ENCODE data around the gene BEND3.
A peak's percentile ranks its signal among the peaks of the same experiment; 100 is the strongest.
"Not testable (repeated sequence)": the region's sequence is repeated elsewhere in the genome, so short reads cannot be mapped to it uniquely, and the experiment has no call there.

The BEND3 gene

GRCh38 chr6:107120404-107120803 is 5.1 kb upstream of the BEND3 start:
- TF ChIP-seq, protein P1, sequence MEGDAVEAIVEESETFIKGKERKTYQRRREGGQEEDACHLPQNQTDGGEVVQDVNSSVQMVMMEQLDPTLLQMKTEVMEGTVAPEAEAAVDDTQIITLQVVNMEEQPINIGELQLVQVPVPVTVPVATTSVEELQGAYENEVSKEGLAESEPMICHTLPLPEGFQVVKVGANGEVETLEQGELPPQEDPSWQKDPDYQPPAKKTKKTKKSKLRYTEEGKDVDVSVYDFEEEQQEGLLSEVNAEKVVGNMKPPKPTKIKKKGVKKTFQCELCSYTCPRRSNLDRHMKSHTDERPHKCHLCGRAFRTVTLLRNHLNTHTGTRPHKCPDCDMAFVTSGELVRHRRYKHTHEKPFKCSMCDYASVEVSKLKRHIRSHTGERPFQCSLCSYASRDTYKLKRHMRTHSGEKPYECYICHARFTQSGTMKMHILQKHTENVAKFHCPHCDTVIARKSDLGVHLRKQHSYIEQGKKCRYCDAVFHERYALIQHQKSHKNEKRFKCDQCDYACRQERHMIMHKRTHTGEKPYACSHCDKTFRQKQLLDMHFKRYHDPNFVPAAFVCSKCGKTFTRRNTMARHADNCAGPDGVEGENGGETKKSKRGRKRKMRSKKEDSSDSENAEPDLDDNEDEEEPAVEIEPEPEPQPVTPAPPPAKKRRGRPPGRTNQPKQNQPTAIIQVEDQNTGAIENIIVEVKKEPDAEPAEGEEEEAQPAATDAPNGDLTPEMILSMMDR (IDR thresholded peaks at IDR 0.05; ENCODE audit: low read depth, low read length, missing control alignments): no peak
- no peak for DNase-seq (ENCODE audit: low read depth)
- H3K4me3 ChIP-seq (ENCODE audit: low read depth, low read length): no peak overlapping the region

DNA sequence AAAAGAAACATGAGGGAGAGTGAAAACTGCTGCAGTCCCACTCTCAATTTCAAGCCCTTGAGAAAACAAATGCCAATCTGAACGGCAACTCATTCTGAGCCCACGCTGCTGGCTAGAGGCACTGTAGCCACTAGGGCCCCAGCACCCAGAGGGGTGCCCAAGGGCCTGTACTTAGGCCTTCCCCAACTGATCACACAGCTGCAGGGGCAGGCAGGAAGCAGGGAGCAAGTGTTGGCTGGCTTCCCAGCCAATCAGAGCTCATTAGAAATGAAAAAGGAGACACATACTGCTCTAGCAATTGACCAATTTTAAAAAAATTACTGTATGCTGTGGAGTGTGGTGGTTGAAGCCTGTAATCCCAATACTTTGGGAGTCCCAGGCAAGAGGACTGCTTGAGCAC is 3.7 kb upstream of the BEND3 start:
- TF ChIP-seq, protein P1 (IDR thresholded peaks at IDR 0.05; ENCODE audit: low read depth, low read length, missing control alignments): no peak
- no peak overlapping the region for H3K4me3 ChIP-seq (ENCODE audit: low read depth, low read length)
- no peak for DNase-seq (ENCODE audit: low read depth)

DNA sequence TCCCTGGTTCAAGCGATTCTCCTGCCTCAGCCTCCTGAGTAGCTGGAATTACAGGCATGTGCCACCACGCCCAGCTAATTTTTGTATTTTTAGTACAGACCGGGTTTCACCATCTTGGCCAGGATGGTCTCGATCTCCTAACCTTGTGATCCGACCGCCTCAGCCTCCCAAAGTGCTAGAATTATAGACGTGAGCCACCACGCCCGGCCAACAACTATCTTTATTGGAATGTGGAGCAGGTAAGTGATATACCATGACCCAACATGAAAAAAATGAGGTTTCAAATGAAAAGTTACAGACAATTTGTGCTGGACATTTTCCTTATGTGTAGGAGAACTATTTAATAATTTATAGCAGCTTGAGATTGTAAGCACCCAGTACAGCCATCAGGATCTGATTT is 3.2 kb upstream of the BEND3 start:
- not testable (repeated sequence) for DNase-seq (ENCODE audit: low read depth); H3K4me3 ChIP-seq (ENCODE audit: low read depth, low read length)

- TF ChIP-seq, protein P1 (IDR thresholded peaks at IDR 0.05; ENCODE audit: low read depth, low read length, missing control alignments): no peak
- H3K4me3 ChIP-seq (ENCODE audit: low read depth, low read length): no peak overlapping the region
- no peak for DNase-seq (ENCODE audit: low read depth)
Measured at GRCh38 chr6:107116931-107117330, 1.6 kb upstream of the BEND3 start.

GRCh38 chr6:107116328-107116892 is 1.1 kb upstream of the BEND3 start:
- TF ChIP-seq, protein P1 (IDR thresholded peaks at IDR 0.05; ENCODE audit: low read depth, low read length, missing control alignments): peak; percentile 18
- peak overlapping the region; percentile 67; the same call in 1 of the 2 replicates for H3K4me3 ChIP-seq (ENCODE audit: low read depth, low read length)
- DNase-seq (ENCODE audit: low read depth): no peak

GRCh38 chr6:107115695-107116327 is 496 bp upstream of the BEND3 start:
- TF ChIP-seq, protein P1 (IDR thresholded peaks at IDR 0.05; ENCODE audit: low read depth, low read length, missing control alignments): no peak
- H3K4me3 ChIP-seq (ENCODE audit: low read depth, low read length): peak overlapping the region; percentile 67
- no peak for DNase-seq (ENCODE audit: low read depth)

GRCh38 chr6:107114213-107114925 is 946 bp downstream of the BEND3 start:
- H3K4me3 ChIP-seq (ENCODE audit: low read depth, low read length): peak overlapping the region; percentile 67
- no peak for DNase-seq (ENCODE audit: low read depth)
- TF ChIP-seq, protein P1 (IDR thresholded peaks at IDR 0.05; ENCODE audit: low read depth, low read length, missing control alignments): peak; percentile 73

All from GM12864 (cell line).